HUES48 (cell line): ENCODE measurements around the gene C20orf144.

Source experiments
- H3K27ac ChIP-seq: one replicate; pipeline ENCODE4 v1.7.0; 2013; ENCODE audit warnings: low read depth, low read length, inconsistent platforms
- H3K27me3 ChIP-seq: 2 replicates; pipeline ENCODE4 v1.6.1; 2013; ENCODE audit warnings: mild to moderate bottlenecking, low read length; ENCODE audit not compliant: control insufficient read depth, insufficient read depth
- H3K36me3 ChIP-seq: 2 replicates; pipeline ENCODE4 v1.6.1; 2013; ENCODE audit warnings: low read length; ENCODE audit not compliant: control insufficient read depth, insufficient read depth
- H3K4me1 ChIP-seq: 2 replicates; pipeline ENCODE4 v1.6.1; 2013; ENCODE audit warnings: mild to moderate bottlenecking, low read length; ENCODE audit not compliant: control insufficient read depth, insufficient read depth
- H3K4me3 ChIP-seq: 2 replicates; pipeline ENCODE4 v1.5.1; 2013; ENCODE audit warnings: mild to moderate bottlenecking, low read depth, low read length
- H3K9ac ChIP-seq: 2 replicates; pipeline ENCODE4 v1.6.1; 2013; ENCODE audit warnings: mild to moderate bottlenecking, low read depth, low read length, moderate library complexity
- H3K9me3 ChIP-seq: 2 replicates; pipeline ENCODE4 v1.6.1; 2013; ENCODE audit warnings: low read length; ENCODE audit not compliant: control insufficient read depth, insufficient read depth

The C20orf144 gene

GRCh38 chr20:33650111-33650752 is 11.9 kb upstream of the C20orf144 start:
- peaks cover 6% of the 10 kb centered on the region for H3K36me3 ChIP-seq
- H3K4me3 ChIP-seq = no peak overlapping the region
- H3K9ac ChIP-seq = no peak overlapping the region; the same call in 1 of the 2 replicates
- H3K27me3 ChIP-seq = no peaks in the 10 kb centered on the region
- H3K27ac ChIP-seq = no peak overlapping the region
- H3K9me3 ChIP-seq = no peaks in the 10 kb centered on the region
- peaks cover 3% of the 10 kb centered on the region; the same call in 1 of the 2 replicates for H3K4me1 ChIP-seq

GRCh38 chr20:33650753-33651561 is 11.2 kb upstream of the C20orf144 start:
- Histone ChIP-seq H3K9me3 (no peaks in the 10 kb centered on the region), H3K4me1 (peaks cover 3% of the 10 kb centered on the region; the same call in 1 of the 2 replicates), H3K9ac (no peak overlapping the region), H3K27ac (no peak overlapping the region), H3K4me3 (no peak overlapping the region), H3K36me3 (no peaks in the 10 kb centered on the region), H3K27me3 (no peaks in the 10 kb centered on the region)

DNA sequence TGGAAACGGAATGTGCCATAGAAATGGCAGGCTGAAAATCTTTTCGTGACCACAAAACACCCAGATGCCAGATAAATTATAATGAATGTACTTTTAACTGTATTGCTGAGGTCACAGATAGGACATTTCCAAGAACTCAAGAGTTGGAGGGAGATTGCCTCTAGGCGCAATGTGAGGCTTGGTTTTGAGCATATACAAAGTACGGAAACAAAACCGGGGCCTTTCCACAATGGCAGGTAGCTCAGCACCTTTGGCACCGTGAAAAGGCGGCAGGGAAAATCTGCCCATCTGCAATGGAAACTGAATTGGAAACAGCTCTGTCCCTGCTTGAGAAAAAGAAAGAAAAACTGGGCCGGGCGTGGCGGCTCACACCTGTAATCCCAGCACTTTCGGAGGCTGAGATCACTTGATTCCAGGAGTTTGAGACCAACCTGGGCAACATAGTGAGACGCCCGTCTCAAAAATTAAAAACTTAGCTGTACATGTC is 10.5 kb upstream of the C20orf144 start:
- Histone ChIP-seq H3K4me3 (no peak overlapping the region), H3K9me3 (no peaks in the 10 kb centered on the region), H3K36me3 (no peaks in the 10 kb centered on the region), H3K27ac (no peak overlapping the region), H3K4me1 (peaks cover 3% of the 10 kb centered on the region; the same call in 1 of the 2 replicates), H3K27me3 (no peaks in the 10 kb centered on the region), H3K9ac (no peak overlapping the region)

GRCh38 chr20:33653218-33653899 is 8.8 kb upstream of the C20orf144 start:
- H3K4me3 ChIP-seq = no peak overlapping the region
- peaks cover 13% of the 10 kb centered on the region; the same call in 1 of the 2 replicates for H3K36me3 ChIP-seq
- H3K27ac ChIP-seq = no peak overlapping the region
- no peak overlapping the region for H3K9ac ChIP-seq
- no peaks in the 10 kb centered on the region for H3K9me3 ChIP-seq
- no peaks in the 10 kb centered on the region for H3K27me3 ChIP-seq
- H3K4me1 ChIP-seq = peaks cover 3% of the 10 kb centered on the region; the same call in 1 of the 2 replicates

GRCh38 chr20:33653900-33654596 is 8.1 kb upstream of the C20orf144 start:
- Histone ChIP-seq H3K9ac (no peak overlapping the region), H3K4me3 (no peak overlapping the region), H3K27me3 (no peaks in the 10 kb centered on the region), H3K27ac (no peak overlapping the region), H3K9me3 (no peaks in the 10 kb centered on the region), H3K36me3 (peaks cover 14% of the 10 kb centered on the region; the same call in 1 of the 2 replicates), H3K4me1 (peaks cover 3% of the 10 kb centered on the region; the same call in 1 of the 2 replicates)

GRCh38 chr20:33654680-33655161 is 7.4 kb upstream of the C20orf144 start:
- Histone ChIP-seq H3K4me3 (no peak overlapping the region), H3K4me1 (peaks cover 3% of the 10 kb centered on the region; the same call in 1 of the 2 replicates), H3K27ac (no peak overlapping the region), H3K9ac (no peak overlapping the region), H3K36me3 (peaks cover 16% of the 10 kb centered on the region; the same call in 1 of the 2 replicates), H3K9me3 (no peaks in the 10 kb centered on the region), H3K27me3 (no peaks in the 10 kb centered on the region)

DNA sequence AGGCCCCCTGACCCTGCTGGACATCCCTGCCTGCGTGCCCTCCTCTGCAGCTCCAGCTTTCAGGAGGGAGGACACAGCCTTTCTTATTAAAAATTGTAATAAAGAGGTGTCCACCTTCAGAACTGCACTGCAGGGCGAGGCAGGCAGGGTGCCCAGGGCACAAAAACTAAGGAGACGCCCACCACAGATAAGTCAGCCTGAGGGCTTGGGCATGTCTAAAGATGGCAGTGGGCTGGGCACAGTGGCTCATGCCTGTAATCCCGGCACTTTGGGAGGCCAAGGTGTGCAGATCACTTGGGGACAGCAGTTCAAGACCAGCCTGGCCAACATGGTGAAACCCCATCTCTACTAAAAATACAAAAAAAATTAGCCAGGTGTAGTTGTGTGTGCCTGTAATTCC is 7.0 kb upstream of the C20orf144 start:
- Histone ChIP-seq H3K27ac (no peak overlapping the region), H3K9ac (no peak overlapping the region), H3K36me3 (peaks cover 18% of the 10 kb centered on the region; the same call in 1 of the 2 replicates)

GRCh38 chr20:33656010-33656782 is 5.9 kb upstream of the C20orf144 start:
- Histone ChIP-seq H3K4me1 (peaks cover 3% of the 10 kb centered on the region; the same call in 1 of the 2 replicates), H3K4me3 (no peak overlapping the region), H3K27me3 (no peaks in the 10 kb centered on the region), H3K9ac (no peak overlapping the region), H3K36me3 (peaks cover 18% of the 10 kb centered on the region; the same call in 1 of the 2 replicates), H3K9me3 (no peaks in the 10 kb centered on the region), H3K27ac (no peak overlapping the region)

More for the DNA sequence above, 7.0 kb upstream of the C20orf144 start:
- Histone ChIP-seq H3K4me1 (peaks cover 3% of the 10 kb centered on the region; the same call in 1 of the 2 replicates), H3K9me3 (no peaks in the 10 kb centered on the region), H3K4me3 (no peak overlapping the region), H3K27me3 (no peaks in the 10 kb centered on the region)

DNA sequence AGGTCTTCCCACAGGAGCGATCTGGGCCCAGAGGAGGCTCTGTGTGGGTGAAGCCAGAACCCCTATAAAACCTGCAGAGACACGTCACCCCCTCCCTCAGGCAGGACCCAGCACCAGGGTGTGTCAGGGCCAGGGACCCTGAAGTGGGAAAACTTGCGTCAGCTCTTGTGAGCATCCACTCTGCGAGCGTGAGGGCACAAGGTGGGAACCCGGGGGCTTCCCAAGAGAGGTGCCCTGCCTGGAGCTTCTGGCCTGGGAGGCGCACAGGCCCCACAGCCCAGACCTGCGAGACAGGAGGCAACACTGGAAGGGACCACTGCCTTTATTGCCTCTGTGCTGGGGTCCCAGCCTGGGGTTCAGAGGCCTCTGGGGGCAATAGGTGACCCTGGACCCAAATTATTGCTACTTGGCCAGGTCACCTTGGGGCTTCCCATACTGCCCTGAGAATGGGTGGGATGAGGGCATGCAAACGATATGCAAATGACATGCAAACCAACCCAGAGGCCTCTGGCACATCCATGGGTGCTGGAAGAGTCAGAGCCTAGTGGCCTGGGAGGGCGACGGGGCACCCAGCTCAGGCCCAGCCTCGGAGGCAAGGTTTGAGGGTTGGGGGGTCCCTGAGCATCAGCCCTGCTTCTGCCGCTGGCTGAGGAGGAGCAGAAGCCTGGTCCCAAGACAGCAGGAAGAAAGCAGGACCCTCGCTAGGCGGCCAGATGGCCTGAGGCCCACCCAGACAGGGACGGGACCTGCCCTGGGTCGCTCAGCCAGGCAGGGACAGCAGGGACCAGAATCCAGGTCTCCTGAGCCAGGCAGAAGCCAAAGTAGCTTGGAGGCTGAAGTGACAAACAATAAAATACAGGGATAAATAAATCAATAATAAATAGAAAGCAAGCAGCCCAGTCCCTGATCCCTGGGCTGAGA is 5.1 kb upstream of the C20orf144 start:
- H3K9ac ChIP-seq = no peak overlapping the region
- no peak overlapping the region for H3K4me3 ChIP-seq
- no peaks in the 10 kb centered on the region for H3K27me3 ChIP-seq
- H3K27ac ChIP-seq = no peak overlapping the region
- H3K9me3 ChIP-seq = no peaks in the 10 kb centered on the region
- peaks cover 18% of the 10 kb centered on the region; the same call in 1 of the 2 replicates for H3K36me3 ChIP-seq
- peaks cover 3% of the 10 kb centered on the region; the same call in 1 of the 2 replicates for H3K4me1 ChIP-seq
